Caco-2 (cell line): ENCODE results near the gene GABRQ. TPM values are rescaled to one million over a fixed set of nuclear protein-coding genes. Genes with fewer than 3 reads are reported as not detected.

Experiments used
- Bru-seq: library from RNA; stranded (reverse); fragments of 400-500 nt; gene quantifications from one replicate; lab custom pipeline; 2021; lab: Mats Ljungman, UMichigan
- BruChase-seq, 2 experiments: library from RNA; stranded (reverse); fragments of 400-500 nt; gene quantifications; one replicate each; lab custom pipeline; 2021; lab: Mats Ljungman, UMichigan
- BruUV-seq: library from RNA; stranded (reverse); fragments of 400-500 nt; replicated peaks from 2 replicates; lab custom pipeline; 2021; lab: Mats Ljungman, UMichigan
- CTCF ChIA-PET: fragments of 300-600 bp; sonication (Branson Sonifier 250); formaldehyde crosslinking; loops from one replicate; lab custom pipeline; 2022; ENCODE audit warnings: antibody characterized with exemption; lab: Charles Lee
- POLR2A ChIA-PET: fragments of 300-600 bp; sonication (Branson Sonifier 250); formaldehyde crosslinking; loops from one replicate; lab custom pipeline; 2022; ENCODE audit warnings: antibody characterized with exemption; lab: Charles Lee
- DNase-seq, 2 experiments: peaks; one replicate each; pipeline versions ENCODE4 v3.0.0 to v3.0.0-alpha.2; 2020 to 2022
- H3K27me3 ChIP-seq: replicated peaks from 2 replicates; pipeline ENCODE4 v1.6.0; 2011; ENCODE audit warnings: low read length; ENCODE audit not compliant: control insufficient read depth, insufficient read depth
- H3K36me3 ChIP-seq: 2 replicates; pipeline ENCODE4 v1.5.1; 2011; ENCODE audit warnings: low read length; ENCODE audit not compliant: control insufficient read depth, insufficient read depth
- H3K4me1 ChIP-seq: fragments of 250-450 bp; sonication (Bioruptor Pico); 2 replicates; pipeline ENCODE4 v1.5.1; 2020; ENCODE audit warnings: mild to moderate bottlenecking
- H3K4me3 ChIP-seq: 2 replicates; pipeline ENCODE4 v1.5.1; 2011; ENCODE audit warnings: low read depth, mild to moderate bottlenecking, control low read depth, low read length
- H3K9me3 ChIP-seq: fragments of 250-450 bp; sonication (Bioruptor Pico); 2 replicates; pipeline ENCODE4 v1.5.1; 2020; ENCODE audit warnings: mild to moderate bottlenecking, moderate library complexity
- H3K27ac Mint-ChIP-seq: one replicate; pipeline ENCODE4 v1.8.0; 2022; ENCODE audit warnings: mixed read lengths; ENCODE audit not compliant: unreplicated experiment
- H3K27me3 Mint-ChIP-seq: one replicate; pipeline ENCODE4 v1.8.0; 2022; ENCODE audit warnings: mixed read lengths; ENCODE audit not compliant: insufficient read depth, unreplicated experiment
- H3K36me3 Mint-ChIP-seq: one replicate; pipeline ENCODE4 v1.8.0; 2022; ENCODE audit warnings: mild to moderate bottlenecking, mixed read lengths; ENCODE audit not compliant: insufficient read depth, unreplicated experiment
- H3K4me1 Mint-ChIP-seq: one replicate; pipeline ENCODE4 v1.8.0; 2022; ENCODE audit warnings: low read depth, mixed read lengths; ENCODE audit not compliant: unreplicated experiment
- H3K4me3 Mint-ChIP-seq: one replicate; pipeline ENCODE4 v1.8.0; 2022; ENCODE audit warnings: mild to moderate bottlenecking, moderate library complexity, mixed read lengths; ENCODE audit not compliant: unreplicated experiment
- H3K9me3 Mint-ChIP-seq: one replicate; pipeline ENCODE4 v1.8.0; 2022; ENCODE audit warnings: mixed read lengths; ENCODE audit not compliant: unreplicated experiment
- CTCF ChIP-seq, 2 experiments: fragments of 200-600 bp in 1 of 2; IDR thresholded peaks; 1 replicate in 1 of 2; 2 replicates in 1 of 2; pipeline versions ENCODE4 v1.5.1 to v1.8.0; 2011 to 2022; ENCODE audit warnings: antibody characterized with exemption in 1 of 2, control low read depth in 1 of 2, inconsistent platforms in 1 of 2, low read depth in 1 of 2, low read length in 1 of 2, mild to moderate bottlenecking in 1 of 2, moderate library complexity in 1 of 2; ENCODE audit not compliant: insufficient read depth in 1 of 2, severe bottlenecking in 1 of 2, unreplicated experiment in 1 of 2
- intact Hi-C: fragments of 100-400 bp; cut with micrococcal nuclease; formaldehyde crosslinking; loops from one replicate; pipeline ENCODE4 v1.10.0; 2022; ENCODE audit not compliant: unreplicated experiment
- long read RNA-seq: library from polyadenylated mRNA; stranded (forward); transcript quantifications from one replicate; pipeline ENCODE4 v2.0.0, GENCODE V29; 2022
- total RNA-seq: library from RNA; stranded (reverse); gene quantifications from 2 replicates; pipeline ENCODE4 v1.2.3, GENCODE V29; 2022

Gene GABRQ
- 0.07 TPM in 1 of 2 replicates, not detected in the other for total RNA-seq
- not detected for Bru-seq, nascent RNA
- percentile 5 among the genes with signal in this experiment for BruChase-seq, experiment 1, labeled RNA remaining after a 2-hour chase
- BruChase-seq, experiment 2, labeled RNA remaining after a 6-hour chase: percentile 14 among the genes with signal in this experiment
- long read RNA-seq: 0 reads

GRCh38 chrX:152637649-152638442 lies at the start of gene GABRQ:
TSS of gene GABRQ (plus strand) at chrX:152637895. CDS start at chrX:152638203, 308 bp downstream.
- H3K27me3 ChIP-seq: no peaks in the 10 kb centered on the region
- Mint-ChIP-seq H3K27me3 (peaks cover 7% of the 10 kb centered on the region), H3K9me3 (no peaks in the 10 kb centered on the region), H3K4me3 (no peak within 1 kb of the TSS), H3K27ac (no peak within 1 kb of the TSS), H3K36me3 (no peaks in the 10 kb centered on the region), H3K4me1 (no peaks in the 10 kb centered on the region)
- DNase-seq: peak in 1 of 2 experiments; percentile 8
- no peaks in the 10 kb centered on the region for H3K36me3 ChIP-seq
- TF ChIP-seq CTCF (IDR thresholded peaks at IDR 0.05; ENCODE audit: insufficient read depth in 1 of 2, low read depth in 1 of 2, low read length in 1 of 2, severe bottlenecking in 1 of 2, unreplicated experiment in 1 of 2): no peak
- POLR2A ChIA-PET: no interaction called here
- no peak within 1 kb of the TSS for H3K4me3 ChIP-seq
- CTCF ChIA-PET: no interaction called here
- BruUV-seq: no TSS peak
- H3K4me1 ChIP-seq: no peaks in the 10 kb centered on the region
- no peaks in the 10 kb centered on the region for H3K9me3 ChIP-seq
- intact Hi-C loops: no loop called here

DNA sequence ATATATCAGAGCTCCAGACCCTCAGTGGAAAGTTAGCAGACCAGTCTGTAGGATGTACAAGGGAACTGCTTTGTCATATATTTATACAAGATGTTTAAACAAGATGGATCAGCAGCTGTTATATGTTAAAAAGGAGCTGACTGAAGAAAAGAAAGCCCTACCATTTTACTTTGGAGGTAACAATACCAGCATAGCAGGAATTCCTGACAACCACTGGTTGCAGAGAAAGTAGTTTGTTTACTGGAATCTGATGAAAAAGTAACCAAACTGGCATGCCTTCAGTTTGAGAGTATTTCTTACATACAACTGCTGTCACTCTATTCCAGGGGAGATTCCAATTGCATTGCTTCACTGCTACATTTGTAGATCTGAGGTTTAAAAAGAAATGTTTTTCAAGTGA lies 49.5 kb upstream of the GABRQ start:
- H3K4me3 Mint-ChIP-seq: no peak overlapping the region
- BruUV-seq: no TSS peak
- Histone ChIP-seq H3K27me3 (no peaks in the 10 kb centered on the region), H3K4me1 (no peaks in the 10 kb centered on the region), H3K36me3 (no peaks in the 10 kb centered on the region), H3K9me3 (no peaks in the 10 kb centered on the region), H3K4me3 (no peak overlapping the region)
- H3K4me1 Mint-ChIP-seq: no peaks in the 10 kb centered on the region
- no peak overlapping the region for H3K27ac Mint-ChIP-seq
- POLR2A ChIA-PET: no interaction called here
- H3K36me3 Mint-ChIP-seq: no peaks in the 10 kb centered on the region
- CTCF ChIA-PET: no interaction called here
- H3K9me3 Mint-ChIP-seq: peaks cover 2% of the 10 kb centered on the region
- no peak for DNase-seq
- no peak for TF ChIP-seq CTCF (IDR thresholded peaks at IDR 0.05; ENCODE audit: insufficient read depth in 1 of 2, low read depth in 1 of 2, low read length in 1 of 2, severe bottlenecking in 1 of 2, unreplicated experiment in 1 of 2)
- H3K27me3 Mint-ChIP-seq: peaks cover 3% of the 10 kb centered on the region
- intact Hi-C loops: no loop called here

DNA sequence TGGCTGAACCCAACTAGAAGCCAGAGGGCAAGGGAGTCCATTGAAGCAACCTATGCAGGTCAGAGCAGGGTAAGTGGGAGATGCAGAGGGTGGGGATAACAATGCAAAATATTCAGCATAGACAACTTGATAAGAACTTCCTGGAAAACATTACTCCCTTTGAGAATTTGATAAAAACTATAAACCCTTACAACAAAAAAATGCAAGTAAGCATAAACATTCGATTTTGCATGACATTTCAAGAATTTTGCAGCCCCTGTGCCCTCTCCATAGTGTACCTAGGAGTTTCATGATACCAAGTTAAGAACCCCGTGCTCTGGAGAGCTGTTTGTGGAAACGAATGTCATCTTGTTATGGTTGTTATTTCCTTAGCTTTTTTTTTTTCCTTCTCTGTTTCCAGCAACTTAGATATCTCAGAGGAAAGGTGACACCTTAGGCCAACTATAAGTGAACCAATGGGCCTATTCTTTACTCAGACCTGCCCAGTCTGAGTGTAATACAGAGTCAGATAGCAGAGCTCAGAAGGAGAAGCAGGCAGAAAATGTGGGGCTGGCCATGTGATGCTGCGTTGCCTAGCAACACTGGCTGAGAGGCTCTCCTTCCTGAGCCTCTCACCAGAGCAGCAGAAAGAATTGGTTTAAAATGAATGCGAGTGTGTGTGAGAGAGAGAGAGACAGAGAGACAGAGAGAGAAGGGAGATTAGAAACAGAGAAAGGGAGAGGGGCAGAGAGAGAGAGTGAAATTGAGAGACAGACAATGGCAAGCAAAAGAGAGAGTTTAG lies 36.7 kb upstream of the GABRQ start:
- POLR2A ChIA-PET: no interaction called here
- Mint-ChIP-seq H3K36me3 (no peaks in the 10 kb centered on the region), H3K27ac (no peak overlapping the region), H3K4me1 (no peaks in the 10 kb centered on the region), H3K27me3 (peaks cover 4% of the 10 kb centered on the region), H3K4me3 (no peak overlapping the region), H3K9me3 (no peaks in the 10 kb centered on the region)
- BruUV-seq: no TSS peak
- DNase-seq: no peak
- intact Hi-C loops: no loop called here
- Histone ChIP-seq H3K36me3 (no peaks in the 10 kb centered on the region), H3K4me1 (no peaks in the 10 kb centered on the region), H3K4me3 (no peak overlapping the region), H3K27me3 (no peaks in the 10 kb centered on the region), H3K9me3 (no peaks in the 10 kb centered on the region)
- TF ChIP-seq CTCF (IDR thresholded peaks at IDR 0.05; ENCODE audit: insufficient read depth in 1 of 2, low read depth in 1 of 2, low read length in 1 of 2, severe bottlenecking in 1 of 2, unreplicated experiment in 1 of 2): no peak
- CTCF ChIA-PET: interaction anchor here (1.3 kb wide), 1 partner anchor 32 kb away, joined by 6 read pairs; no protein-coding TSS in a partner anchor
